Measurements from ENCODE around the gene MAFF.

Gene MAFF

DNA sequence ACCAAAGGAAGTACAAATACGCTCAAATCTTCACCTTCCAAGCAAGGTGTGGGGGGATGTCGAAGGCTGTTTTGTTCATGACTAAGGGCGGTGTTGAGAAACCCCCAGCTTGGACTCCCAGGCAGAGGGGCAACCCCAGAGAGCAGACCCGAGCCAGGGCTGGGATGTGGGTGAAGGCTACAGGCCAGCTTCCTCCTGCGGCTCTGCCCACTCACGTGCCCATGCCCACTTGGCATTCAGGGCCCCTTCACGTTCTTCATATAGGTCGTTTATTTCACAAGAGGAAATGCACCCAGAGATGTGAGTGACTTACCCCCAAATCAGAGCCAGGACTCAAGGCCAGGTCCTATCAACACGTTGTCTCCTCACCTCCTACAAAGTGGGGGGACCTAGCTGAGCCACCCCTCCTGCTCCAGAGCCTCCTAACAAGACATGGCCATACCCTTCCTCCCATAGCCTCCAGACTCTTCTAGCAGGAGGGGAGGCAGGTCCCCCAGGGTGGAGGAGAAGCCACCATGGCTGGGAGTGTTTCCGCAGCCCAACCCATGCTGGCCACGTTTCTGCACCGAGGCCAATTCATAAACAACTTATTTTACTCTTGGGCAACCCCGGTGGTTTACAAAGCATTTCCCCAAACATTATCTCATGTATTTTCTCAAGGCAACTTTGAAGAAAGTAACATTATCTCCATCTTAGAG lies 49.0 kb downstream of the MAFF start:
- DNase-seq = no peak

DNA sequence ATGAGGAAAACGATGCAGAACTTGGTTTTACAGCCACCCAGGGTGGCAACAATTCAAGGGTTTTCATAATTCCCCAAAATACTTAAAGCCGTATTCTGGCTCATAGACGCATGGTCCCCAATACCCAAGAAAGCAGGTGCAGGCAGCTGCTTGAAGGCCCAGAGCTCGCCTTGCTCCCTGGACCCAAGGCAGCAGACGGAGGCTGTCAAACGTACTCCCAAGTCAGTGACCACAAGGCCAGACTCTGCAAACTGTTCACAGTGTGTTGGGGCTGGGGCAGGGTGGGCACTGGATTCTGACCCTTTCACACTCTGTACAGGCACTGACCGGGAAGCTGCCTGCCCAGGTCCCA lies 49.5 kb downstream of the MAFF start:
- no peak for DNase-seq

DNA sequence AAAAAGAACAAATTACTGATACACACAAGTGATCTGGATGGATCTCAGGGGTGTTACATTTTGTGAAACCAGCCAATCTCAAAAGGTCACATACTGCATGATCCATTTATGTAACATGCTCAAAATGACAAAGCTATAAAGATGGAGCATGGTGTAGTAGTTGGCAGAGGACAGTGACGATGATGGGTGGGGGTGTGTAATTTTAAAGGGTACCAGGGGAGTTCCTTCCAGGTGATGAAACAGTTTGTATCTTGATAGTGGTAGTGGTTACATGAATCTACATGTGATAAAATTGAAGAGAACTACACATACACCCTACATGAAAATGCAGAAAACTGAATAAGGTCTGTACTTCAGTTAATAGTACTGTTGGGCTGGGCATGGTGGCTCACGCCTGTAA lies 53.9 kb downstream of the MAFF start:
- no peak for DNase-seq

DNA sequence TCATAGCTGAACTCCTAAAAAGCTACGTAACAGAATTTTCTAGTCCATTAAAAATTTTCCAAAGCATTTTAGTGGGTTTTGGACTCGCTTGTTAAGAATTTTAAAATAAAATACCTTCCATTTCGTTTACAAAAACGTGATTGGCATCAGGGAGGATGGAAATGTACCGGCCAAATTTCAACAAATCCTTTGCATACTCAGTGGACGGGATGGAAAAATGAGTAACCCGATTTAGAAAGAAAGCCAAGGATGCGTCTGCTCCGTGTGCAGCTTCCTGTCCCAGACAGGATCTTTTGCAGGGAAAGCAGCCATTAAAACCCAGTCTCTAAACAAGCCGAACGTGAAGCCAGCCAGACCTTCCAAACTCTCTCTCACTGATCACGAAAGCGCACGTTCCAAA lies 55.4 kb downstream of the MAFF start:
- DNase-seq = no peak

- DNase-seq = no peak
These were observed 56.0 kb downstream of the MAFF start for GRCh38 chr22:38257650-38258250.

DNA sequence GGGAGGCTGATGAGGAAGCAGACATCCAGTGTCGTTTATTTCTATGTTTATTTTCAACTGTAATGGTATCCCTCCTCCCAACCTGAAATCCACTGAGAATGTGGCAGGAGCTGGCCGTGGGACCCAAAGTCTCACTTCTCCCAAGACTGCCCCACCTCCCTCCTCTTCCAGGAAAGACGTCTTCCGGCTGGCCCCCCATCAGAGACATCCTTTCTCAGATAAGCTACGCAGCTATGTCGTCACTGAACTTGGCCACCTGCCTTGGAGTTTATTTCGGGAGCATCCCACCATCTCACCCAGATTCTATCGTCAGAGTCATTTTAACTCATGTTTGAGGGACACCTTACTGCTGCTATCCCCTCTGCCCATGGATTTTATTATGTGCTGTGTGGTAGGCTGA lies 57.1 kb downstream of the MAFF start:
- DNase-seq = no peak

DNA sequence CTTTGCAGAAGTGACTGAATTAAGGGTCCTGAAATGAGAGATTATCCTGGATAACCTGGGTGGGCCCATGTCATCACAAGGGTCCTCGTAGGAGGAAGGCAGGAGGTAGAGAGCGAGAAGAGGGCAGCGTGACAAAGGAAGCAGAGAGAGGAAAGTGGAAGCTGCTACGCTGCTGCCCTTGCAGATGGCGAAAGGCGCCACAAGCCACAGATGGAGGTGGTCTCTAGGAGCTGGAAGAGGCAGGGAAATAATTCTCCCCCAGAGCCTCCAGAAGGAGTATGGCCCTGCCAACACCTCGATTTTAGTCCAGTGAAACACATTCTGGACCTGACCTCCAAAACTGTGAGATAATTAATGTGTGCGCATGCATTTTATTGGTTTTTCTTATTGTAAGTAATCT lies 57.6 kb downstream of the MAFF start:
- no peak for DNase-seq

DNA sequence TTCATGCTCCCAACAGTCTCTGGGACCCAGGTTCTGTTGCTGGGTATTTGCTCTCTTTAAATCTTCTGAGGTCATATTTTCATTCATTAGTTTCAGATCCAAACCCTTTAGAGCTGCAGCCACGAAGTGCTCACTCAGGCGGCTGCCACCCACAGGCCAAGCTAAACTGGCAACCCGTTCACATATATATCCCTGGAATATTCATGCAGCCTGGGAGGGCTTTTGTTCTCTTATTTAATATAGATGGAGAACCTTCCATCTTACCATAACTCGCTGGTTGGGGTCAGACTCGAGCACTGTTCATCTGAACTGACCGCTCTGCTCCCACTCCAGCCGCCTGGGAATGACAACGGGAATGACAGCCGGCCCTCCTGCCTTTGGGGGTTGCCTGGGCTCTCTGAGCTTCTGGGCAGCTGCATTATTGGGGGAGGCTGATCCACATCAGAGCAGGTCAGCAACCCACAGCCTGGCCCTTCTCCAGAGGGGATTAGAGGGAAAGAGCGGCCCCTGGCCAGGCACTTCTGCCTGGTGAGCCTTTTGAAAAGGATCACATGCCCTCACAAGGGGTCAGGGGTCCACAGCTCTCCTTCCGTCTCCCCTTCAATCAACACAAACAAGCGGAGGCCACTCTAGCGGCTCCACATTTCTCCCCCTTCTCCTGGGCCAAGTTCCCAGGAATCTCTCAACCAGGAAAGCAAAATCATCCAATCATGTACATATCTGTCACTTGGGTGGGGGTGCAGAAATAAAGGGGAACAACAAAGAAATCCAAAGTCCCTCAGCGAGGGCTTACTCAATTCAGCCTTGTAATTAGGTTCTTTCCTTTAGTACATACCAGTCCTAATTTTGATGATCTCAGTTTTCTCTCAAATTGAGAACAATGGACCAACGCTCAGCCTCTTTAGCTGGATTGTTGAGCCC lies 59.2 kb downstream of the MAFF start:
- DNase-seq = no peak

DNA sequence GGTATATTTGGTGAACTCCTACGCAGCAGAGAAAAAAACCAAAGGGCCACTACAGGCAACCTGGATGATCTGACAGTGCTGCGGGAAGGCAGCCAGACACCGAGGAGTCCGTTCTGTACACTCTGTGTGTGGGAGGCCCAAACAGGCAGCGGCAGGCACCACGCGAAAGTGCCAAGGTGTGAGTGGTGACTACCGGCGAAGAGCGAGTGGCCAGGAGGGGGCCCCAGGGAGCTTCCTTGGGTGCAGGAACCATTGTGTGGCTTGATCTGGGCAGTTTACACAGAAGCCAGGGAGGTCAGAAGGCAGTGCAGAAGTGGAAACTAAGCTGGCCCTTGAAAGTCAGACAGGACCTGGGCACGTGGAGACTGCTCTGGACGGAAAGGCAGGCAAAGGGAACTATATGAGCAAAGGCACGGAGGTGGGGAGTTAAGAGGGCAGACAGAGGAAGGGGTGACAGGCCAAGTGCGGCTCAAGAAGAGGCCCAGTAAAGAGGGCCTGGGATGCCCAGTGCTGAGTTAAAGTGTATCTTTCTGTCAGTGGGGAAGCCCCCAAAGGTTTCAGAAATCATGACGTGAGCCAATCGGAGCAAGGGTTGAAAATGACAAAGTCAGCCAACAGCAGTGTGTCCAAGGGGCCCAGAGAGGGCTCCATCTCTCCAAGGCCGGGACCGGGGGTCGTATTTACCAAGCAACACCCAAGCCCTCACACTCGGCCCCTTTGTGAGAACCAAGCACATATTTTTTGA lies 60.4 kb downstream of the MAFF start:
- peak; percentile 20 for DNase-seq

DNA sequence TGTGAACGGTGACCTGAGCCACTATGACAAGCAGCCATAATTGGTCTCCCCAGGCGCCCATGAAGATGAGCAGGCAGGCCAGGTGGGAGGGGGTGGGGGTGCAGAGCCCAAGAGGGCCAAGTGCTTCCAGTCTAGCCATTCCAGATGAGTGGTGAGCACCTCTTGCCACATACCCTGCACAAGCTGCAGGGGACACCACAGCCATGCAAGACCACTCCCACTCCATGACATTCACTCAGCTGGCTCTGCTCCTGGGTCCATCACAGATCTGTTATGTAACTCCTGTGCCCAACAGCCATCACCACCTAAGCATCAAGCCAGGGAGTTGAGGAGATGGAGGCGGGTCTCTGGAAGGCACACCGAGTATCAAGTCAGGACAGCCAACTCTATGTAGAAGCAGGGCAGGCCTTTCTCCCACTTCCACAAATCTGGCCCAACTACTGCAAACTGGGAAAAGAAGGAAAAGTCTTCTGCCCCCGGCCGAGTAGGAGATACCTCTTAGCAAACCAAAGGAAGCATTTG lies 62.6 kb downstream of the MAFF start:
- DNase-seq = no peak
